Gastrocnemius medialis (tissue), 4 donors: ENCODE measurements around the gene BEX1.
"Not testable (repeated sequence)": the region's sequence is repeated elsewhere in the genome, so short reads cannot be mapped to it uniquely, and the experiment has no call there.

Experiments used
- CTCF ChIP-seq, 5 experiments: fragments of 450-650 bp in 3 of 5; fragments of 200-600 bp in 2 of 5; sonication (generic) in 2 of 5; IDR thresholded peaks in 4 of 5; conservative IDR thresholded peaks in 1 of 5; 1 replicate in 4 of 5; 2 replicates in 1 of 5; pipeline ENCODE4 v1.5.1; 2016 to 2019; ENCODE audit warnings: antibody characterized with exemption in 5 of 5, mild to moderate bottlenecking in 3 of 5, moderate library complexity in 3 of 5
- POLR2A ChIP-seq, 2 donors: fragments of 450-650 bp; IDR thresholded peaks; one replicate each; pipeline ENCODE4 v1.6.1; 2017; ENCODE audit warnings: antibody characterized with exemption in 2 of 2, mild to moderate bottlenecking in 2 of 2, moderate library complexity in 2 of 2

- TF ChIP-seq CTCF (IDR thresholded peaks at IDR 0.05 in 4 of 5, conservative IDR thresholded peaks at IDR 0.05 in 1 of 5); POLR2A (IDR thresholded peaks at IDR 0.05): not testable (repeated sequence)
Measured at GRCh38 chrX:103104370-103104769, 40.4 kb upstream of the BEX1 start.
